IgD-negative memory B cell (primary cell): ENCODE measurements around the gene PRKCE. TPM values are rescaled to one million over a fixed set of nuclear protein-coding genes. Genes with fewer than 3 reads are reported as not detected.
A peak's percentile ranks its signal among the peaks of the same experiment; 100 is the strongest.

Experiments
- H3K27ac Mint-ChIP-seq, 3 donors: one replicate each; pipeline ENCODE4 v1.8.0; 2020 to 2022; ENCODE audit warnings: mild to moderate bottlenecking in 3 of 3, mixed read lengths in 3 of 3, moderate library complexity in 1 of 3
- H3K27me3 Mint-ChIP-seq: one replicate; pipeline ENCODE4 v1.8.0; 2021; ENCODE audit warnings: mixed read lengths
- H3K36me3 Mint-ChIP-seq: one replicate; pipeline ENCODE4 v1.8.0; 2020; ENCODE audit warnings: mild to moderate bottlenecking, mixed read lengths
- H3K4me1 Mint-ChIP-seq, 3 donors: one replicate each; pipeline ENCODE4 v1.8.0; 2020 to 2022; ENCODE audit warnings: mixed read lengths in 3 of 3, mild to moderate bottlenecking in 1 of 3
- H3K4me3 Mint-ChIP-seq, 4 donors: one replicate each; pipeline ENCODE4 v1.8.0; 2020 to 2022; ENCODE audit warnings: mild to moderate bottlenecking in 4 of 4, mixed read lengths in 4 of 4, moderate library complexity in 3 of 4
- H3K9me3 Mint-ChIP-seq, 3 donors: one replicate each; pipeline ENCODE4 v1.8.0; 2020 to 2021; ENCODE audit warnings: mixed read lengths in 3 of 3, mild to moderate bottlenecking in 1 of 3
- polyA plus RNA-seq: library from polyadenylated mRNA; unstranded; fragments of 300-500 nt; fragmentation: Illumina TruSeq; gene quantifications from one replicate; pipeline ENCODE4 v1.2.3, GENCODE V29; 2021

Gene PRKCE
- polyA plus RNA-seq, 1 donor from 2014 or later: 12.7 TPM

DNA sequence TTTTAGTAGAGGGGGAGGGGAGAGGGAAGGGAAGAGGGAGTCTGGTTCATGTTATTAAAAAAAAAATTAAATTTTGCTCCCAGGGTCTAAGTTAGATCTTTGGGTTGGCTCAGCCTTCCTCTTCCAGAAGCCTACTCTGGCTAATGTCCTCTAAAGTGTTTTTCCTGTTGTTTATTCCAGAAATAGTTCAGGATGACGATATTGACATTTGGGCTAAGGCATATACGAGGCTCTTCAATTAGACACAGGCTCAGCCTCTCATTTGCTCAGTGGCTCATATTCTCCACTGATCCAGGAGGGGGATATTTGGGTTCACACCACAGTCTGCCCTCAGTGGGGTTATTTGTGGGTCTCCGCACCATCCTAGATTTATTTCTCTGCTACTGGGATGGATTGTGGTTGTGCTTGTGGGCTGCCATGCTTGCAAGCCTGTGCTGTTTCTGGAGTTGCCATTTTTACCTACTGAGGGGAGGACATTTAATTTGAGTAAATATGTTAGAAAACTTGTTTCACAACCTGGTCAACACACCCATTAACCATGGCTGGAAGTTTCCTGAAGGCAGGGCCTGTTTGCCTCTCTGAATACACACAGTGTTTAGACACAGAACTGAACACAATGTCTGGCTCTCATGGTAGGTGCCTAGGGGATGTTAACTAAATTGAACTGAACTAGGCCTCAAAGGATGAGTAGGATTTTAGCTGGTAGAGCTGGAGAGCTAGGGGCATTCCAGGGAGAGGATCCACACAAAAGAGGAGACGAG is 388.2 kb downstream of the PRKCE start:
- Mint-ChIP-seq H3K36me3 (peaks cover 1% of the 10 kb centered on the region), H3K27me3 (no peaks in the 10 kb centered on the region), H3K9me3 (no peaks in the 10 kb centered on the region), H3K4me3 (no peak overlapping the region), H3K27ac (no peak overlapping the region), H3K4me1 (no peaks in the 10 kb centered on the region)

DNA sequence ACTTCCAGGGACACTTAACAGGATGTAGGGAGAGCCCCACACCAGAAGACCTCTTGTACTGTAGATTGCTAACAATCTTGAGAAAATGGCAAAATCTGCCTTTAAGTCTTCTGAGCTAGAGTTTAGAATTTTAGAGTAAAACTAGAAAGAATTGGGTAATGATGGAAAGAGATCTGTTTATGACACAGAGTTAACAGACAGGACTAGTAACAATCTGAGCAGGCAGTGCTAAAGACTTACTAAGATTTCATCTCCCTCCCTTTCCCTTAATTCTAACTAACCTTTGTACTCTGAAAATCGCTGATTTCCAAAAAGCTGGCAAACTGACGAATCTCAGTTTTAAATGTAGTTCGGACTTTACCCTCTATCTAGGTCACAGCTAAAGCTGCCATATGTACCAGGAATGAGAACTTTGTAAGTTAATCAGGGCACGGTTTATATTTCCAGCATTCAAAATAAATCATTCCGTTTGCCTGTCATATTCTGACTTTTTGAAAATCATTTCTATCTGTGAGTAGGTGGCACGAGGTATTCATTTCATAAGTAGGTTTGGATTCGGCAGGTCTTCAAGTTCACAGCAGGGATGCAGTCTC is 389.2 kb downstream of the PRKCE start:
- Mint-ChIP-seq H3K4me1 (no peaks in the 10 kb centered on the region), H3K27me3 (no peaks in the 10 kb centered on the region), H3K36me3 (peaks cover 1% of the 10 kb centered on the region), H3K9me3 (no peaks in the 10 kb centered on the region), H3K4me3 (no peak overlapping the region), H3K27ac (no peak overlapping the region)

DNA sequence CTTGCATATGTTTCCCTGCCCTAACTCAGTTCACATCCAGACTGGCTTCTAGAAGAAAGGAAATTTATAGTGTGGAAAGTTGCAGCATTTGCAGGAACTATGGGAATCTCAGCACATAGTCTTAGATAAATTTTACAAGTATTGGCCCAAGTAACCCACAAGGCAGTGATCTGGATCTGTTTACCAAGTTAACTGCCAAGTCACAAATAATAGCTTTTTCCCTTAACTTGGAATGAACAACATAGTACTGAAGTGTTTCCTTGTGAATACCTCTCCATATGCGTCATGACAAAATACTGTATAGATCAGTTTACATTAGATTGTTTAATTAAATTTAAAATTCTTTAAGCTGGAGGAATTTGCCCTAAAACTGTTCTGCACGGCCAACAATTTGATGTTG is 390.0 kb downstream of the PRKCE start:
- no peaks in the 10 kb centered on the region for H3K4me1 Mint-ChIP-seq
- H3K27ac Mint-ChIP-seq: no peak overlapping the region
- H3K36me3 Mint-ChIP-seq: peaks cover 1% of the 10 kb centered on the region
- H3K4me3 Mint-ChIP-seq: no peak overlapping the region
- no peaks in the 10 kb centered on the region for H3K9me3 Mint-ChIP-seq
- no peaks in the 10 kb centered on the region for H3K27me3 Mint-ChIP-seq

DNA sequence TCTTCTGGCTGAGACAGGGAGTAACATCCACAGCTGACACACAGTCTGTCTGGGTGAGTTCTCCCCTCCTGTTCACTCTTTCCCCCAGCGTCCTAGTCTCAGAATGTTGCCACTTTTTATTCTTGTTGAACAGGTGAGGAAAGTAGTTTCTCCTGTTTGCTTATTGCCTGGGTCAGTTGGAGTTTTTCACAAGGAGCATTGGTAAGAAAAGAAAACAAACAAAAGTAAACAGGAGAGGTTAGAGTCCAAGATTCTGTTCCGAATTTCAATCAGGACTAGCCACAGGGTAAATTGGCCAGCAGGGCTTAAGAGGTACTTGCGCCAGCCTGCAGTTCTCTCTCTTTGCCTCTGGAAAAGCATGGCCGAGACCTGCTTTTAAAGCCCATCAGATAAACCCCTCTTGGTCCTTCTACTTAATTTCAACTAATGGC is 390.7 kb downstream of the PRKCE start:
- H3K4me3 Mint-ChIP-seq: no peak overlapping the region
- no peaks in the 10 kb centered on the region for H3K27me3 Mint-ChIP-seq
- no peak overlapping the region for H3K27ac Mint-ChIP-seq
- H3K9me3 Mint-ChIP-seq: no peaks in the 10 kb centered on the region
- H3K36me3 Mint-ChIP-seq: peaks cover 3% of the 10 kb centered on the region
- no peaks in the 10 kb centered on the region for H3K4me1 Mint-ChIP-seq

DNA sequence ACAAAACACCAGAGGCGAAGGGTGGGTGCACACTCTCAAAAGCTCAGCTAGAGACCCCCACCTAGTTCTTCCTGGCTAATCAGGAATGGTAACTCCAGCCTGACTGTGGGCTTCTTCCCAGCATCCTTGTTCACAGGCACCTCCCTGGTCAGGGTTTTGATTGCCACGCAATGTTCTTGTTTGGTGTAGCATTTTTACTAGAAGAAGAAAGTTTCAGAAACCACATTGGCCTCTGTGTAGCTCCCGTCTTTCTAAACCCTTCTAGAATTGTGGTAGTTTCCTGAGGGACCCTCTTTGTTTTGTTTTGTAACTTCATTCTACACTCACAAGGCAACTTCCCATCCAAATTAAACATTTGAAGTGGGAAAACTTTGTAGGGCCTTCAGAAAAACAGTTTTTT is 391.2 kb downstream of the PRKCE start:
- H3K9me3 Mint-ChIP-seq: no peaks in the 10 kb centered on the region
- no peak overlapping the region for H3K4me3 Mint-ChIP-seq
- no peak overlapping the region for H3K27ac Mint-ChIP-seq
- no peaks in the 10 kb centered on the region for H3K4me1 Mint-ChIP-seq
- no peaks in the 10 kb centered on the region for H3K27me3 Mint-ChIP-seq
- peaks cover 5% of the 10 kb centered on the region for H3K36me3 Mint-ChIP-seq

DNA sequence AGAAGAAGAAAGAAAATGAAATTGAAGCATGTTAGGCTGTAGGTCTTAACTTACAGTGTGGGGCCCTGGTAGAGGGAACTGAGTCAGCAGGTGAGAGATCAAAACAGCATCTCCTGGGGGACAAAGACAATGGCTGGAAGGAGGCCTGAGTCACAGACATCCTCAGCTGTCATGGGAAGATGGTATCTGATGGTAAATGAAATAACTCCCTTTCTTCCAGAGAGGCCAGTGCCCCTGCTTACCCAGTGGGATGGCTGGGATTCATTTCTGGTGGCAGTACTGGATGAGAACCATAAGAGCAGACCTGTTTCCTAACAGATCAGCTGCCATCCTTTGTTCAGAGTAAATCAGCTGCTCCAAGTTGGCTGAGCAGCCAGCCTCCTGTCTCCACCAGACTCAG is 394.4 kb downstream of the PRKCE start:
- Mint-ChIP-seq H3K27ac (peak overlapping the region in 1 of 3 donors; percentile 62), H3K4me1 (no peaks in the 10 kb centered on the region), H3K9me3 (no peaks in the 10 kb centered on the region), H3K27me3 (no peaks in the 10 kb centered on the region), H3K4me3 (no peak overlapping the region), H3K36me3 (peaks cover 5% of the 10 kb centered on the region)

DNA sequence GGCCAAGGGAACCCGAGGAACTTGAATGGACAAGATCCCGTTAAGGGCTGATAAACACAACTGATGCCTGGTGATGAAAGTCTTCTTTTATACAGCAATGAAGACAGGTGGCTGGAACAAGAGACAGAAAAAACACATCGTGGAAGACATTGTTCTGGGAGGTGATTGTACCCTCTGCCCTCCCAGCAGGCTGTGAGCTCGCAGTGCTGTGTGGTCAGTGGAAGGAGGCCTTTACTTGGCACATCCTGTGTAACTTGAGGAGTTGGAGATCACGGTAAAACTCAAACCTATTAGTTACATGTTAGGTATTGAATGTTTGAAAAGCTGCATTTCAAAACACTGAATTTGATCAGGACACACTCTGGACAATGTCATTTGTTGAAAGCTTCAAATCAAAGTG is 395.8 kb downstream of the PRKCE start:
- no peaks in the 10 kb centered on the region for H3K27me3 Mint-ChIP-seq
- no peaks in the 10 kb centered on the region for H3K9me3 Mint-ChIP-seq
- no peaks in the 10 kb centered on the region for H3K4me1 Mint-ChIP-seq
- peaks cover 5% of the 10 kb centered on the region for H3K36me3 Mint-ChIP-seq
- H3K27ac Mint-ChIP-seq: no peak overlapping the region
- no peak overlapping the region for H3K4me3 Mint-ChIP-seq

DNA sequence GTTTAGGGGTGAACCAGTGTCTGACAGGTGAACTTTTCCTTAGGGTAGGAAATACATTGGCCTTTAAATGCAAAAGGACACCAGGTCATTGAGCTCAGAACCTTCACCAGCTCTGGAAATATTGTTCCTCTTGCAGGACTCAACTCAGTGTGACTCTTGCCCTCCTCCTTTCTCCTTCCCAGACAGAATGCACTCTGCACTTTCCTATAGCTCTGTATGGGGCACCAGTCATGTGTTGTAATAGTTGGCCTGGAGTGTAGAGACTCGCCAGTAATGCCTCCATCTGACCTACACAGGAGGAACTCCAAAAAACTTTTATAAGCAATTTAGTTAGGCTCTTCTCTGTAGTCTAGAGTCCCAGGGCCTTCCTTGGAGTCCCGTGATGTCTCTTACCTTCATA is 397.2 kb downstream of the PRKCE start:
- Mint-ChIP-seq H3K36me3 (peaks cover 7% of the 10 kb centered on the region), H3K4me3 (no peak overlapping the region), H3K27me3 (no peaks in the 10 kb centered on the region), H3K27ac (no peak overlapping the region), H3K4me1 (peaks cover 0 to 1% (median 0%) of the 10 kb centered on the region in 3 donors), H3K9me3 (no peaks in the 10 kb centered on the region)

DNA sequence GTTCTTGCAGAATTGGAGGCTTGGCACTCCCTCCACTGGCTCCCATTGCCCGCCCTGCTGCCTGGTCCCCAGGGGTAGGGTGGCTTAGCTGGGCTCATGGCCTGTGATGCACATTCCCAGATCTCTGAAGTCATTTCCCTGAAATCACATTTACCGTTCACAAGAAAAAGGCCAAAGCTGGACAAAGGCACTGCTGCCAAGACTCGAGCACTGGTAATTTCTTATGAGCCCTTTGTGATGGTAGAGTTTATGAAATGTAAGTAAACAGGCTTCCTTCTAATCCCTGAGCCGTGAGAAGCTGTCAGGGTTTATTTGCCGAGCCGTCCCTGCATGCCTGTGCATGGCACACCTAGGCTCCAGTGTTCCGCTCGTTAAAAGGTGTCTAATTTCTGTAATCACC is 398.6 kb downstream of the PRKCE start:
- Mint-ChIP-seq H3K27me3 (no peaks in the 10 kb centered on the region), H3K4me1 (peaks cover 0 to 1% (median 0%) of the 10 kb centered on the region in 3 donors), H3K36me3 (peaks cover 10% of the 10 kb centered on the region), H3K9me3 (no peaks in the 10 kb centered on the region), H3K27ac (no peak overlapping the region), H3K4me3 (no peak overlapping the region)

DNA sequence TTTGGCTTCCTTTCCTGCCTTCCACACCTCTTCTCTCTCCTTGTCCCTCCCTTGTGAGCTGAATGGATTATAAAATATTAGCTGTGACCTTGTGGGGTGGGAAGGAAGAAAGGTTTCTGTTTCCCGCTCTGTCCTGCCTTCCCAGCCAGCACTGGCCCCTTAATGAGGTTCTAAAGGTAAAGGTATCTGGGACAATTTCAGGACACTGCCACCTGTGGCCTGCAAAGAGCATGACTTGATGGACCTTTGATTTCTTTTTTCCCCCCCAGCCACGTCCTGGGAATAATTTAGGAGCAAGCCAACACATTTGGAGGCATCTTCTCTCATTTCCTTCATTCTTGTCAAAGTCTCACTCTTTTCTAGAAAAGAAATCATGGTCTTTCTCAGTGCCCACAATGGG is 399.0 kb downstream of the PRKCE start:
- Mint-ChIP-seq H3K27ac (no peak overlapping the region), H3K27me3 (no peaks in the 10 kb centered on the region), H3K36me3 (peaks cover 10% of the 10 kb centered on the region), H3K9me3 (no peaks in the 10 kb centered on the region), H3K4me3 (no peak overlapping the region), H3K4me1 (peaks cover 0 to 1% (median 0%) of the 10 kb centered on the region in 3 donors)

DNA sequence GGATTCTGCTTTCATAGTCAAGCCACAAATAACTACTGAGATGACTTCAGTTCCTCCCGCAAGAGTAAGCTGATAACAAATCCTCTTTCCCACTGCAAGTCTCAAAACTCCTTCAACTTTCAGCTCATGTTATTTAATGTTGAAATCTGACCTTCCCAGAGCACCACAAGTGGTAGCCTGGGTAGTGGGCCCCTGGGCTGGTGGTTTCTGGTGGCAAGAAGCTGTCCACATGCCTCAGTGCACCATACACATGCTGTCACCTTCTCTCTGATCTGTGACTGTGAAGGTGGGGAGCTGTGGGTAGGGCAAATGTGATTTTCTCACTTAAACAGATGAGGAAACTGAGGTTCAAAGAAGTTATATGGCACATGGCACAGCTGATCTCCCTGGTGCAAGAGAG is 399.6 kb downstream of the PRKCE start:
- H3K36me3 Mint-ChIP-seq: peaks cover 10% of the 10 kb centered on the region
- H3K27me3 Mint-ChIP-seq: no peaks in the 10 kb centered on the region
- H3K4me3 Mint-ChIP-seq: no peak overlapping the region
- H3K4me1 Mint-ChIP-seq: peaks cover 0 to 1% (median 0%) of the 10 kb centered on the region in 3 donors
- H3K9me3 Mint-ChIP-seq: no peaks in the 10 kb centered on the region
- no peak overlapping the region for H3K27ac Mint-ChIP-seq

DNA sequence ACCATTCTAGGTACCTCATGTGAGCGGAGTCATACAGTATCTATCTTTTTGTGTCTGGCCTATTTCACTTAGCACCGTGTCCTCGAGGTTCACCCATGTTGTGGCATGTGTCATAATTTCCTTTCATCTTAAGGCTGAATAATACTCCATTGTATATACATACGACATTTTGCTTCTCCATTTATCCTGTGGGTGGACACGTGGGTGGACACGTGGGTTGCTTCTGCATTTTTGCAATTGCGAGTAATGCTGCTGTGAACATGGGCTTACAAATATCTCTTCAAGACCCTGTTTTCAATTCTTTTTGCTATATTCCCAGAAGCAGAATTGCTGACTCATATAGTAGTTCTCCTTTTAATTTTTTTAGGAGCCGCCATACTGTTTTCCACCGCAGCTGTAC is 402.1 kb downstream of the PRKCE start:
- Mint-ChIP-seq H3K4me1 (peaks cover 0 to 1% (median 0%) of the 10 kb centered on the region in 3 donors), H3K9me3 (no peaks in the 10 kb centered on the region), H3K4me3 (no peak overlapping the region), H3K27me3 (no peaks in the 10 kb centered on the region), H3K27ac (peak overlapping the region in 1 of 3 donors; percentile 2), H3K36me3 (peaks cover 6% of the 10 kb centered on the region)

DNA sequence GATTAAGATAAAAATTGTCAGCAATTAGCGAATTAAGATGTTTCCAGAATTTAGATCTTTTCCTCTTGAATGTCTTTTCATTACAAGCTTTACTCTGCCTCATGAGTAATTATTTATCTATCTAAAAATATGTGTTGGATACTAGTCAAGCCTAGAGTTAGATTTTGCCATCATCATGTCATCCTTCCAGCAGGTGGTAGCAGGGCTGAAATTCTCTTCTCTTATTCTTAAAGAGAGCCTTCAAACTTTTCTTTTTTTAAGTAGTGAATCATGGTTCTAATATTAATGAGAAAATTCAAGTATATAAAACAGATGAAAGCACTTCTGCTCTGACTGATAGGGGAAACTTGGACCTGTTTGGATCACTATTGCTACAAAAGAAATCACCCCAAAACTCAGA is 405.1 kb downstream of the PRKCE start:
- Mint-ChIP-seq H3K27ac (peak overlapping the region in 1 of 3 donors; percentile 73), H3K4me1 (peaks cover 0 to 1% (median 0%) of the 10 kb centered on the region in 3 donors), H3K9me3 (no peaks in the 10 kb centered on the region), H3K4me3 (no peak overlapping the region), H3K27me3 (no peaks in the 10 kb centered on the region), H3K36me3 (peaks cover 5% of the 10 kb centered on the region)

DNA sequence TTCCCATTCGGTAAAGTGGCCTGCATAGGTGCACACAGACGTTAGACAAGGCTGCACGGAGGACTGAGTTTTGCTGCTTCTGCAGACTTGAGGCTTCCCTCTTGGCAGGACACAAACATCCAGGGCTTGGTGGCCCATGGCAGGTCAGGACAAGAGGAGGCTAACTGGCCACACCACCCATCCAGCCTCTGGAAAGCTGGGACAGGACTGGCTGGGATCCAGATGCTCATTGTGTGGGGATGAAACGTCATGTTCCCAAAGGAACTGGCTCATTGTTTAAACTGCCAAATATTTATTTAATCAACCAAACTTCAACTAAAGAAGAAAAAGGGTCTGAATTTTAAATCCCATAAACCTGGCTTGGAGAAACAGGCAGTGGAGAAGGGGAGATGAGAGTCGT is 406.7 kb downstream of the PRKCE start:
- Mint-ChIP-seq H3K9me3 (no peaks in the 10 kb centered on the region), H3K27ac (no peak overlapping the region), H3K4me3 (no peak overlapping the region)

DNA sequence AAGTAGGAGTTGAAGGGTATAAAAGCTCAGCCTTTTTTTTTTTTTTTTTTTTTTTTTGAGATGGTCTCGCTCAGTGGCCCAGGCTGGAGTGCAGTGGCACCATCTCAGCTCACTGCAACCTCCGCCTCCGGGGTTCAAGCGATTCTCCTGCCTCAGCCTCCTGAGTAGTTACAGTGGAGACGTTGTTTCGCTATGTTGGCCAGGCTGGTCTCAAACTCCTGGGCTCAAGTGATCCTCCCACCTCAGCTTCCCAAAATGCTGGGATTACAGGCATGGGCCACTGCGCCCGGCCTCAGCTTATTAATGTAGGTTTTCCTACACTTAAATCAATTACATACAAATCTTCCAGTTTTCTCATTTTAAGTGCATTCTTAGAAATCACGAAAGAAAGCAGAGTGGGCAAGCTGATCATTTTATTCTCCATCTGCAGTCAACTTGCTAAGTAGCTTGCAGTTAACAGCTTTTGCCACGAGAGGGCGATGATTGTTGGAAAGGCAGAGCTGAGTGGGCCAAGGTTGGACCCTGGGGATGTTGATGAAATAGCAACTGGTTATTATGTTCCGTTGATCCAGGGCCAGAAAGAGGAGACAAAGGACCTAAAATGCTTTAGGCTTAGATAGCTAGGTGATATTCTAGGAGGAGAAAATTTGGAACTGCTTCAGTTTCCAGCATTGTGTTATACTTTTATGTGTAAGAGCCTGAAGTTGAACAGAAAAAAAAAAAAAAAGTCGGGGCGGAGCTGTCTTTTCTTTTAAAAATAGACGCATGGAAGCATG is 411.4 kb downstream of the PRKCE start:
- H3K27ac Mint-ChIP-seq: peak overlapping the region in 1 of 3 donors; percentile 71
- H3K9me3 Mint-ChIP-seq: no peaks in the 10 kb centered on the region
- peaks cover 0 to 3% (median 0%) of the 10 kb centered on the region in 3 donors for H3K4me1 Mint-ChIP-seq
- H3K27me3 Mint-ChIP-seq: no peaks in the 10 kb centered on the region
- H3K36me3 Mint-ChIP-seq: no peaks in the 10 kb centered on the region
- no peak overlapping the region for H3K4me3 Mint-ChIP-seq

More for the DNA sequence above, 406.7 kb downstream of the PRKCE start:
- Mint-ChIP-seq H3K27me3 (no peaks in the 10 kb centered on the region), H3K36me3 (peaks cover 5% of the 10 kb centered on the region), H3K4me1 (peaks cover 0 to 3% (median 1%) of the 10 kb centered on the region in 3 donors)
